ENCODE measurements around the gene MMP15.

GRCh38 chr16:58049232-58050185 lies 24.0 kb downstream of the MMP15 start:
- TF ChIP-seq FOXM1 (IDR thresholded peaks at IDR 0.05; ENCODE audit: borderline replicate concordance) = no peak
- no peak for TF ChIP-seq CTBP1 (IDR thresholded peaks at IDR 0.05; ENCODE audit: borderline replicate concordance)
- no peak for TF ChIP-seq BHLHE40 (IDR thresholded peaks at IDR 0.05; ENCODE audit: borderline replicate concordance)
- TF ChIP-seq LEF1 (IDR thresholded peaks at IDR 0.05; ENCODE audit: borderline replicate concordance) = no peak
- no peak for TF ChIP-seq L3MBTL2 (conservative IDR thresholded peaks at IDR 0.05)
- no peak for TF ChIP-seq ARNT (IDR thresholded peaks at IDR 0.05)
- no peak for TF ChIP-seq HDGF (IDR thresholded peaks at IDR 0.05; ENCODE audit: borderline replicate concordance)
- no peak for TF ChIP-seq NFRKB (IDR thresholded peaks at IDR 0.05)
- TF ChIP-seq TARDBP (IDR thresholded peaks at IDR 0.05) = no peak
- TF ChIP-seq SP1 (IDR thresholded peaks at IDR 0.05) = no peak
- no peak for TF ChIP-seq FOXK2 (IDR thresholded peaks at IDR 0.05)
- TF ChIP-seq PKNOX1 (IDR thresholded peaks at IDR 0.05) = no peak
- TF ChIP-seq ZNF384 (IDR thresholded peaks at IDR 0.05) = no peak
- no peak for TF ChIP-seq SUZ12 (IDR thresholded peaks at IDR 0.05)
